Measurements from ENCODE around the gene ZFYVE19. TPM values are rescaled to one million over a fixed set of nuclear protein-coding genes. Genes with fewer than 3 reads are reported as not detected.

ZFYVE19 gene
- 14.1 and 16.2 TPM in 2 replicates for total RNA-seq

GRCh38 chr15:40807028-40807887, at the start of gene ZFYVE19, which contains the start of gene DNAJC17:
ZFYVE19 (plus strand) TSS chr15:40807089; CDS start chr15:40807590, 501 bp downstream.
DNAJC17 (minus strand) TSS chr15:40807473; CDS start chr15:40807446, 27 bp downstream.

GRCh38 chr15:40763801-40764628, 42.9 kb upstream of the ZFYVE19 start, which contains the start of gene GCHFR:
GCHFR (plus strand) TSS chr15:40764068; CDS start chr15:40764181, 113 bp downstream.

GRCh38 chr15:40769274-40770146, 37.4 kb upstream of the ZFYVE19 start, which contains the start of gene C15orf62:
C15orf62 (plus strand) TSS chr15:40769980; CDS start chr15:40770496, 516 bp downstream.

GRCh38 chr15:40828447-40829036, 21.7 kb downstream of the ZFYVE19 start, which contains the start of gene PPP1R14D:
PPP1R14D (minus strand) TSS chr15:40828708; CDS start chr15:40828641, 67 bp downstream.

GRCh38 chr15:40843885-40844695, 37.2 kb downstream of the ZFYVE19 start, which contains the start of gene SPINT1:
SPINT1 (plus strand) TSS chr15:40844048; CDS start chr15:40844555, 507 bp downstream.

Small RNA genes within 50 kb of the gene (small RNA-seq; reads per million reads assigned to genes)
- not detected for gene SUMO2P15

Other genes starting within 250 kb of the ZFYVE19 start
- gene CCDC32, start 242.0 kb upstream of the ZFYVE19 start, total RNA-seq = 19.4 and 21.3 TPM in 2 replicates
- gene RPUSD2, start 237.8 kb upstream of the ZFYVE19 start, total RNA-seq = 10.8 and 11.7 TPM in 2 replicates
- gene KNL1, start 212.8 kb upstream of the ZFYVE19 start, total RNA-seq = 2.9 and 3.6 TPM in 2 replicates
- gene RAD51, start 111.9 kb upstream of the ZFYVE19 start, total RNA-seq = 1.1 and 1.8 TPM in 2 replicates
- 15.7 and 21.6 TPM in 2 replicates for gene RMDN3, start 51.8 kb upstream of the ZFYVE19 start, total RNA-seq
- 3.5 and 3.6 TPM in 2 replicates for gene GCHFR, start 43.0 kb upstream of the ZFYVE19 start, total RNA-seq
- gene C15orf62, start 37.1 kb upstream of the ZFYVE19 start, total RNA-seq = 0.12 TPM in 1 of 2 replicates, not detected in the other
- gene DNAJC17, start 384 bp downstream of the ZFYVE19 start, total RNA-seq = 11.2 and 12.0 TPM in 2 replicates
- not detected in 2 replicates for gene PPP1R14D, start 21.6 kb downstream of the ZFYVE19 start, total RNA-seq
- 0.12 and 0.49 TPM in 2 replicates for gene SPINT1, start 37.0 kb downstream of the ZFYVE19 start, total RNA-seq
- gene RHOV, start 67.1 kb downstream of the ZFYVE19 start, total RNA-seq = 0.16 and 0.24 TPM in 2 replicates
- gene VPS18, start 87.4 kb downstream of the ZFYVE19 start, total RNA-seq = 70.6 and 74.2 TPM in 2 replicates
- gene DLL4, start 122.3 kb downstream of the ZFYVE19 start, total RNA-seq = 0.16 TPM in 1 of 2 replicates, not detected in the other
- 12.0 and 12.3 TPM in 2 replicates for gene CHAC1, start 146.4 kb downstream of the ZFYVE19 start, total RNA-seq

Data from hair follicle dermal papilla cell (primary cell).